HG02973 (cell line): ENCODE results near the gene SRGAP2.
"Not testable (repeated sequence)": the region's sequence is repeated elsewhere in the genome, so short reads cannot be mapped to it uniquely, and the experiment has no call there.

Experiments used
- ATAC-seq: cut with Tn5 transposase; IDR thresholded peaks from one replicate; pipeline ENCODE4 v1.9.1; 2021; ENCODE audit warnings: moderate library complexity; ENCODE audit not compliant: unreplicated experiment

SRGAP2 gene

GRCh38 chr1:206204871-206205270, 1.5 kb downstream of the SRGAP2 start:
- ATAC-seq = not testable (repeated sequence)

DNA sequence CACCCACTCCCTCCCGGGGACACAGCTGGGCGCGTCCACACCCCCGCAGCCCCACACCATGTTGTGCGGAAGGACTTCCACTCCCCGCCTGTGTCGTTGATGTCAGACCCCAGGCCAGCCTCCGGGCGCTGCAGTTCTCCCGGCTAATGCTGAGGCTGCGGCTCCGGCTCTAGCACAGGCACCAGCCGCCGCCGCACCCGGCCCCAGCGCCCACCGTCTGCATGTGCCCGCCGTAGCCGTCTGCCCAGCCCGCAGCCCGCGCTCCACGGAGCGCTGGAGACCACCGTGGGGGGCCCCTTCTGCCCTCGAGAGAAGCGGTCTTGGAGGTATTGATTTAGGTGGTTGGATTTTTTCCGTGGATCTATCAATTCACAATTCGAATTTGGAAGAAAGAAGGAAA, 2.2 kb downstream of the SRGAP2 start:
- not testable (repeated sequence) for ATAC-seq

GRCh38 chr1:206210802-206211201, 7.5 kb downstream of the SRGAP2 start:
- not testable (repeated sequence) for ATAC-seq

DNA sequence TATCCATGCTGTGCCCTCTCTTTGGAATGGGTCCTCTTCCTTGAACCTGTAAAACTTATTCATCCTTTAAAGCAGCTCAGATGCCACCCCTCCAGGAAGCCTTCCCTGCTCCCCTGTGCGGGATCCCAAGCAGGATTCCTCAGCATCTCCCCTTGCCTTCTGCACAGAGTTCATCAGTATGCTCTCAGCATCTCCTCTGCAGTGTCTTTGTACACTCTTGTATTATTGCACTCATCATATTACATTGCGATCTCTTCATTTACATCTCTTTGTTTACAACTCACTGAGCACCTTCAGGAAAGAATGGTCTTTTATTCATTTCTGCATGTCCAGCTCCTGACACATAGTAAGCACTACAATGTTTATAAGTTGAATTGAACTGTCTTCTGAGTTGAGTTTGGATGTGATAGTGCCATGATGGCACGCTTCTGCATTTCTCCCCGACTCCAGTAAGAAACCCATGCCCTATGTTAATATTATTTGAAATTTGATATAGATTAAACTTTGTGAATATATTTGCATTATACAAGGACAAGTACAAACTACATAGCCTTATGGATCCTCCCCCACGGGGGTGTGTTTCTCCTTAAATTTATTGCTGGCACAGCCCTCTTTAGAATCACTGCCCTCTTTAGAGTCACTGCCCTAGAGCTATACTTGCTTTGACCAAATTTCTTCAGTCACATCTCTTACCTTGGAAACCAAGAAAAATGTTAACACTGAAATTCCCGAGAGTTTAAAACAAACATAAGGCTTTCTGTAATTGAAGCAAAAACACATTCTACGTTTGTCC, 12.5 kb downstream of the SRGAP2 start:
- ATAC-seq = not testable (repeated sequence)

DNA sequence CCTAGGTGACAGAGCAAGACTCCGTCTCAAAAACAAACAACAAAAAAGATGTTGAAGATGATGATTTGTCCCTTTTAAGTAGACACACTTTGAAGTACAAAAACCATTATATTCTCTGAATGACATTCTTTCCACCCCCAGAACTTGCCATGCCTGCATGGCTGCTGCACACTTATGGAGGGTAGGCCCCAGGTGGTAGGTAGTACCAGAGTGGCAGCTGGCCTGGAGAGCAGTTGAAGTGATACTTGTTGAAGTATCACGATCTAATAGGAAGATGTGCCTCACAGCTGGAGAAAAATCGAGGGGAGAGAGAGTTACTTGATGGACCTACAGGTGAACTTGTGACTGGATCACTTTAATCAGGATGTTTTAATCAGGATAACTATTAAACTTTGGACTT, 14.9 kb downstream of the SRGAP2 start:
- ATAC-seq = not testable (repeated sequence)

- ATAC-seq = not testable (repeated sequence)
These were observed 15.4 kb downstream of the SRGAP2 start for GRCh38 chr1:206218765-206219164.

DNA sequence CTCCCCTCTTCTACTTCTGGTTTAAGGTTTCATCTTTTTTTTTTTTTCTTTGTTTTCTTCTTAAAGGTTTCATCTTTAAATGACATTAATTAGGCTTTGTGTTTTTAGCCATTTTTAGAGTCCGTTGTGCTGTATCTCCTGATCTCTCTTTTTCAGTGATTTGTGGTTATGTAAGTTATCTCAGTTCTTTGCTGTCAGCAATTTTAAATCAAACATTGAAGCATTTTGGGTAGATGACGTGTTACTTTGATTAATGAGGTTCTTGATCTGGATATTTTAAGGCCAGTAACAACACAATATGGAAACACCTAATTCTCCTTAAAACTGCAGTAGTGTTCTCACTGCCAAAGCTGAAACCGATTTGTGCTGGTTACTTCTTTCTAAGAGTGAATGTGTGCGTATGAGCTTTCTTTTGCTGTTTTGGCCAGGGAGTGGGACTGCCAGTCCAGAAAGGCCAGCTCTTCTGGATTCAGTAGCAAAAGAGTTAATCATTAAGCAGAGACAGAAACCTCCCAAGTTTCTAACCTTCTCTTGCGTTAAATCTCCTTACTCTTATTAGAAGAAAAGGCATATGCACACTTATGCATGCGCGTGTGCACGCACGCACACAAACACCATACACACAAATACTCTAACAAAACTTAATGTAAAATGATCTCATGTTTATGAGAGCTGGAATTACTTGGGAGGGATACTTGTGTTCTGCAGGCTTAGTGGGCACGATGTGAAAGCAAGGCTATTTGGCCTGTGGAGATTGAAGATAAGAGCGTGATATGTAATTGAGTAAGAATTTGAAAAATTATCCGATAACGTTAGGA, 16.4 kb downstream of the SRGAP2 start:
- ATAC-seq = not testable (repeated sequence)

DNA sequence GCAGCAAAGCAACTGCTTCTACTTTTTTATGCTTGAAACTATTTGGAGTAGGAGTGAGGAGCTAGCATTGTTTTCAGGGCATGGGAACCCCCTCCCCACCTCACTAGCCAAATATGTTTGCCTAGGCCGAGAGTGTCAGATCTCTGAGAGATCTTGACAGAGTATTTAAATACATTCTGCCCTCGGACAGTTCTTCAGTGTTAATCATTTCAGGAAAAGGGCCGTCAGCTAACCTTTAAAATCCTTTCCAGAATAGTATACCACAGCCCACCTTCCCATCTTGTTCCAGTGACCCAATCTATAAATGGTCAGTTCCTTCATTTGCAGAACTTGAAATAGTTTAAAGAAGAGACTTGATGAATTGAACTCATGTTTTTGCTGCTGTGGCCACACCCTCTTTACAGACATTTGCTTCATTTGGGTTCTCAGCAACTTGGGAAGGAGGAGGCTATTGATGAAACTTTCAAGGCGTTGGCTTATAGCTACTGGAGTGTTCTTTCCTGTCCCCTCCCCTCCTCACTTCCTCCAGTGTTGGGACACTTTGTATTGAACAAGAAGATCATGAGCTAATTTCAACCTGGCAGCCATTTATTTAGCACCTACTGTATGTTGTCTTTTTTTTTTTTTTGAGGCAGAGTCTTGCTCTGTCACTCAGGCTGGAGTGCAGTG, 17.1 kb downstream of the SRGAP2 start:
- ATAC-seq = not testable (repeated sequence)

- not testable (repeated sequence) for ATAC-seq
These were observed 18.2 kb downstream of the SRGAP2 start for GRCh38 chr1:206221585-206221984.

GRCh38 chr1:206224190-206224776, 20.9 kb downstream of the SRGAP2 start:
- not testable (repeated sequence) for ATAC-seq

DNA sequence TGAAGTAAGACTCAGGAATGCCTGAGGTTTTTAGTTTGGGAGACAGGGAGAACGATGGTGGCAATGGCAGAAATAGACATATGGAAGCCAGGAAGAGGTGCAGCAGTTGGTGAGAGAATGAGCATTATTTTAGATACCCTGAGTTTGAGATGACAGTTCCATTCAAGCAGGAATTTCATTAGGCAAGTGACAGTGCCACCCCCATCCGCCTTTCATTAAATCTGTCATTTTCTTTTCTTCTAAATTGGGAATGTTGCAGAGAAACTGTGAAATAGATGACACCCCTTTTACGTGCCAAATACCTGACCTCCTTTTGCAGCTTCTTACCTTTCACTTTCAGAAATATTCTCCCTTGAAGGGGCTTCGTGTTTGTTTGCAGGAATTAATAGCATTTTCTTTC, 22.0 kb downstream of the SRGAP2 start:
- not testable (repeated sequence) for ATAC-seq

- not testable (repeated sequence) for ATAC-seq
These were observed 23.5 kb downstream of the SRGAP2 start for GRCh38 chr1:206226886-206227285.

GRCh38 chr1:206229286-206229685, 25.9 kb downstream of the SRGAP2 start:
- not testable (repeated sequence) for ATAC-seq

DNA sequence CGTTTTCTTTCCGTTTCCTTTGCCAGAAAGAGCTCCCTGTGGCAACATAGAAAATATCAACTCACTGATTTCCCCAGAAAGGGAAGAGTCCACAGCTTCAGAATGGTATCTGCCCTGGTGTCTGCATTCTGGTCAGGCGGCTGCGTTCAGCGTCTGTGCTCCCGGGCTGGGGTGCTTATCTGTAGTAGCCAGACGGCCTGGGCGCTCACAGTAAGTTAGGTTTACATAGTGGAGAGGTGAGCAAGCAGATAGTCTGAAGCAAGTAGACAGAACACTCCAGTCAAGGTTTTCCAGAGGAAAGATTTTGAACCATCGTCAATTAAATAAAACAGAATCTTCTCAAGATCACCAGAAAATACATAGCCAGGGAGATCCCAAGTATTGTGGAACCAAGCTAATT, 28.6 kb downstream of the SRGAP2 start:
- not testable (repeated sequence) for ATAC-seq

DNA sequence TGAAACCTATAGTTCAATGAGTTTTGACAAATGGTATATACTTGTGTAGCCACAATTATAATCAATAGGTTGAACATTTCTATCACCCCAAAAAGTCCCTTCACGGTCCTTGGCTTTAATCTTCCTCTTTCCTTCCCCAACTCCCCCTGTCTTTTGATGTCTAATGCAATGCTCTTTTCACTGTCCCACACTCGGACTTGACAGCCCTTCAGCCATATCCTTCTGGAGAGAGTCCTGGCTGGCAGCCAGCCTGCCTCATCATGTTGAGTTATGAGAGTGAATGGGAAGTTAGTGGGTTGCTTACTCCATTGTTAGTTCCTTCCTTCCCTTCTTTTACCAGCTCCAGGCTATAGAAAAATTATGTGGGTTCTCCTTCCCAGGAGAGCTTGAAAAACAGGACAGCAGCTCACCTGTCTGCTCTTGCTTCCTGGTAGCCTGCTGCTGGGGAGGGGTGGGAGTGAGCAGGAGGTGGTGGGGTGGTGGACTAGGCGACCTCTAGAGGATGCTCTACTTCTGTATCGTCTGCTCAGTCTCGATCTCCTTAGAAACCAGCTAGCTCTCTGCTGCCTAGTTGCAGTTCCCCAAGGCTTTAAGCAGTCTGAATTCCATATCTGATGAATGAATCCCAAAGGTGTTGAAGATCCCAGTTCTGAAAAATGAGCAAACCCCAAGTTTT, 29.8 kb downstream of the SRGAP2 start:
- ATAC-seq = peak; percentile 65

DNA sequence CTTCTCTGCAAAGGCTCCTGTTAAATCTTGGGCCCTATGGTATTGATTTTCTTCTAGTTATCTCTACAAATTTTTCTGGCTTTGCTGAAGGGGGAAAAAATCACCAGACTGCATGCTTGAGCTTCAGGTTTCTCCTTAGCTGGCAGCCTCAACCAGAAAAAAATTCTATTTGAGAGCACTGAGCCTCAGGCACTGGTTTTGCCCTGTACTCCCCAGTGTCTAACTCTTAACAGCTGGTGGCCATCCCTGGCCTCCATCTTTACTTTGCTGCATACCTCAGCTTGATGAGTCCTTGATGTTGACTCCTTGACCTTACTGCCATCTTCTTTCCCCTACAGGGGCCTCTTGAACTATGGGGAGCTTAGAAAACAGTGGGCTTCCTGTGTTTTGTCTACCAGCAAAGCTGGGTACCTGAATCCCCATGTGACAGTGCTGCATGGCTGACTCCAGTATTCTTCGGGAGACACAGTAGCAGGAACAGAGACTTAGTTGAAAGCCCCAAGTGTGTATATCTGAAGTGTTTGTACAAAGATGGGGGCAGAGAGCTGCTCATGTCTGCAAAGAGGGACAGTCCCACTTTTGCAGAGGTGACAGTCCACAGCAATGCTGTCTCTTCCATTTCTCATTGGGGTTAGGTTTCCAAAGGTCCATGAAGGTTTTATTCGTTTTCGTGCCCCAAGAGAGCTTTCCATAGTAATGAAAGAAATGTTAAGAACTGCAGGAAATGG, 31.0 kb downstream of the SRGAP2 start:
- not testable (repeated sequence) for ATAC-seq

DNA sequence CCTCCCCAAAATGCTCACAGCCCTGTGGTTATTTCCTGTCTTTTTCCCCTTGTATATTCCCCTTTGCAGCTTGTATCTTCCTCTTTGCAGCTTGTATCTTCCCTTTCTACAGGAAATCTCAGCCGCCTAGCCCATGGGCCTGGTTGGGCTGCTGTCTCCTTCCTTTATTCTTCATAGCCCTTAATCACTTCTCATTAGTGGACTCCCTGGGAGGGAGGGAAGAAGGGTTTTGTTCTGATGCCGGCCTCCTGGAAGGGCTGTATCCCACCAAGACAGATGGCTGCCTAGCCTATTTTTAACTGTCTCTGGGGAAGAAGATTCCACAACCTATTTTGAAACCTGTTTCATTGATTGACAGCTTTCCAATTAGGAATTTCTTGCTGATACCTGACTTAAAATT, 31.8 kb downstream of the SRGAP2 start:
- not testable (repeated sequence) for ATAC-seq

- peak; percentile 52 for ATAC-seq
These were observed 36.9 kb downstream of the SRGAP2 start for GRCh38 chr1:206240288-206240687.

DNA sequence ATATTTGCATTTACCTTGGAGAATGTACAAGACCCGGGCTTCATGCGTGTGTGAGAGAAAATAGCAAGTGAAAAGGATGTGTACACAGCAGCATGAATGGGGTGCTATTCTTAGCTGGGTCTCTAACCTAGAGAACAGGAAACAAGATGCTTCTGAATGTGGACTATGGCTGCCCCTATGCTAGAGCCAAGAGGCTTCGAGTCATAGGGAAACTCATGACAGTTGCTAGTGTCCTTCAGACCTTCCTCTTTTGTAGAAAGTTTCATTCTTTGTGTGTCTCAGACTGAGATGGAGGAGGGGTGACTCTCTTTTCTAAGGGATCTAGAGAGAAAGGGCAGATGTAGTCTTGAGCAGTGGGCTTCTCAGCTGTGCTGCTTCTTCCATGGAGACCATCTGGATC, 40.0 kb downstream of the SRGAP2 start:
- ATAC-seq = peak; percentile 93

- ATAC-seq = not testable (repeated sequence)
These were observed 42.1 kb downstream of the SRGAP2 start for GRCh38 chr1:206245479-206245878.
